HPDE6-E6E7 (cell line): Measurements from ENCODE around the gene PIMREG.

ENCODE experiments used
- DNase-seq: peaks from one replicate; pipeline ENCODE4 v3.0.0; 2011; ENCODE audit warnings: missing footprints; ENCODE audit errors: extremely low spot score

The PIMREG gene, protein sequence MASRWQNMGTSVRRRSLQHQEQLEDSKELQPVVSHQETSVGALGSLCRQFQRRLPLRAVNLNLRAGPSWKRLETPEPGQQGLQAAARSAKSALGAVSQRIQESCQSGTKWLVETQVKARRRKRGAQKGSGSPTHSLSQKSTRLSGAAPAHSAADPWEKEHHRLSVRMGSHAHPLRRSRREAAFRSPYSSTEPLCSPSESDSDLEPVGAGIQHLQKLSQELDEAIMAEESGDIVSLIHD

DNA sequence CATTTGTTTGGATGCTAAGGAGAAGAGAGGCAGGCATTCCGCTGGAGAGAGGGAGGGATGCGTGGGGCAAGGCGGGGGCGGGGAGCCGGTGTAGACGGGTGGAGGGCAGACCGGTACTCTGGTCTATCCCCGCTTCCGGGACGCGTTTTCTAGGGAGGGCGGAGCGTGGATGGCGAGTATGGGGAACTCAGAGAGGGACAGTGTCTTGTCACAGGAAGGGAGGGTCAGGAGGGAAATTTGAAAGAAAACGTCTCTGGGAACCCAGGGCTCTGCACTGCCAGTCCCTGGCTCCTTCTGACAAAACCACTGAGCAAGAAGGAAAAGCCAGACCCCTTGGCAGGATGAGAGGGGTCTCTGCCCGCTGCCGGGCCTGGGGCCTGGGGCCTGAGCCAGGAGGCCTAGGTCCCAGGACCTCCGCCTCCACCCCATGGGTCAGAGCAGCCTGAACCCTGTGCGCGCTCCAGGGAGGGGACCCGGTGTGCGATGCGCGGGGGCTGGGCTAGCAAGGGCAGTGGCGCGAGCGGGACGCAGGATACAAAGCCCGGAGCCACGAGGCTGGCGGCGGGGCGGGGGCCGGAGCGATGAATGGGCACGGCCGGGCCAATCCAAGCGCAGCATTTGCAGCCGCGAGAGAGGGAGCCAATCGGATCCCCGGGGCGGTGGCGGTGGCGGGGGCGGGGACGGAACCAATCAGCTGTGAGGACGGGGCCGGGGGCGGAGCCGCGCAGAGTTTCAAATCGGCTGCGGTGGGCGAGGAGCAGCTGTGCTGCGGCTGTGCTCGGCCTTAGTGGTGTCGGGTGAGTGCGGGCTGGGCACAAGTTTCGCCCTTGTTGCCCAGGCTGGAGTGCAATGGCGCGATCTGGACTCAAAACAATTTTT is at the start of gene PIMREG:
Gene PIMREG, plus strand, starts transcription at position 764 of the 879 bp plus-strand sequence. CDS start 656 bp downstream, outside the sequence.
- DNase-seq = peak; percentile 95

DNA sequence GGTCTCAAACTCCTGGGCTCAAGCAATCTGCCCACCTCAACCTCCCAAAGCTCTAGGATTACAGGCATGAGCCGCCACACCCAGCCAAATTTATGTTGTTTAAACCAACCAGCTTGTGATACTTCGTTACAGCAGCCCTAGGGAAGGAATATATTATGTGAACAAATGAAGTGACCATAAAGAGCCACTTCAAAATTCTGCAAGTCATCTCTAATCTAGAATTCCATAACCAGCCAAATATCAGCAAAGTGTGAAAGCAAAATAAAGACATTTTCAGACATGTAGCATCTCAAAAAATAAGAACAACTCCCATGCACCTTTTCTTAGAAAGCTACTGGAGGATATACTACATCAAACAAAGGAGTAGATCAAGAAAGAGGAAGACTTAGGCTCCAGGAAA is 45.3 kb upstream of the PIMREG start:
- DNase-seq = no peak

DNA sequence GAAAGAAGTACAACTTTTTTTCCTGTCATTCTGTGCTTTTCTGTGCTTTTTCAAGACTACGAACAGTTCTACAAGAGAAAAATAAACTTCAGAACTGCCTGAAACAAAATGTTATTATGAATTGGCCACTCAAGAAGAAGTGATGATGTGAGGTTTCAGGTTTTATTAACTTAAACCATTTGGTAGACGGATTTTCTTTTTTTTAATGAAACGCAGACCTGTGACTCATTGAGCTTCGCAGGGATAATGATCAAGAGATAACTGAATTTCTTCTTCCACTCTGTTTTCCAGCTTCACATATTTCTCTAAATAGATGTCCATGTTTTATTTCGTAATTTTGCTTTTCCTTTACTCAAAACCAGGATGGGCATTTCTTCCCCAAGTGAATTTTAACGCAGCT is 42.0 kb upstream of the PIMREG start:
- no peak for DNase-seq

DNA sequence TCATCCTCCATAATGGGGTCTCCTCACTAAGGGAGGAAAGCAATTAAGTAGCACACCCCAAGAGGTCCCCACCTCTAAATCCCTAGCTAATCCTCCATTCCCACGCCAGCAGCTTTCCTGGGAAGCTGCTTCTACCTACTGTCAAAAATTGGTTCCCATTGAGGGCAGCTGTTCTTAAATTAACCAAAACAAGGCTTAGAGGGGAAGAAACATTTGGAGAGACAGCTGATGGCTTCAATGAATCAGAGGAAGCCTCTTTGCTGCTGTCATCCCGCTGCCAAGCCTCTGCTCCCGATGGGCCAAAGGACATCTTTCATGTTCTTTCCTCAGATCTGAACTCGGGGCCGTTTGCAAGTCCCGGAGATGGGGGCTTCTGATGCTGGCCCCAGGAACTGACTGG is 36.0 kb upstream of the PIMREG start:
- no peak for DNase-seq

DNA sequence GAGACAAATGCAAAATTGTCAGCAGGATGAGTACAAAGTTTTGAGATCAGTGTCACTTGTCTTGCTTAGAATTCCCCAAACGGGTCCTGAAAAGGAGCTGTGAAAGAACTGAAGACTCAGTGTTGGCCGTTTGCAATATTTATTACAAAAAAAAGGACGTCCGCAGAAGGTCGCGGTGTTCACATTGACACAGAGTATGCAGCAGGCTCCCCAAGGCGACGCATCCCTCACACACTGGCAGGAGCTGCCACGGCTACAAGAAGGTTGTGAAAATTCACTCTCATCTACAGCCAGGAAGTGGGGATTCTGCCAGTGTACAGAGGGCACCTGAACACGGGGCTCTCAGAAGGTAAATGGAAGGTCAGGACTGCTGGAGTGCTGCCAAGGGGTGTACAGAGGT is 35.5 kb upstream of the PIMREG start:
- DNase-seq = no peak

DNA sequence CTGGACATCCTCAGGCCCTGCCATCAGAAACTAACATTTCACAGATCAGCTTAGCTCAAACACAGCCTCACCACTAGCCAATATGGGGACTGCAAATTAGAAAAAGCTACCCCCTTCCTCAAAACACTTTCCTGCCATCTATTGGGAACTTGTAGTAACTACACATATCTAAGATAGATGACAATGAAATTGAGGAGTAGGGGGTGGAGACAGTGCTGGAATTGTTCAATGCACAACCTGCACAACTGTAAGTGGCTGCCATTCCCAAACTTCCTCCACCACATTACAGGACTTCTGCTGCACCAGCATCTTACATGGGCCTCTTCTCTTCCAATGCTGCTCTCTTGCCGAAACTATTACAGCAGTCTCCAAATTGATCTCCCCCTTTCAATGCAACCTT is 31.2 kb upstream of the PIMREG start:
- peak; percentile 61 for DNase-seq

DNA sequence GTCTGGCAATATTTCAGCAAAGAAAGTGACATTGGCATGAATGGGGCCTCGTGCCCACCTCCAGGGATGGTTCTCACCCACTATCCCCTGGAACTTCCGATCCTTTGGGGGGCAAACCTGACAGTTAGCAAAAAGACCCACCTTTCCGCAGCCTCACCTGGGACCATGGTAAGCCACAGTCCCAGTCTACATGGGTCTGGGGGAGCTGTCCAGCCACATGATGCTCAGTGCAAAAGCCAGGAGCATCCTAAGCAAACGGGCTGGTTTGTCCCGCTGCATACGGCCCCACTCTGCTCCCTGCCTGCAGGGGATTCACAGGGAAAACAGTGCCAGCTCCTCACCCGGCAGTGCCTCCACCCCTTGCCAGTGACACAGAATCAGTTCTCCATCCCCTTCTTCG is 28.6 kb upstream of the PIMREG start:
- DNase-seq = no peak

DNA sequence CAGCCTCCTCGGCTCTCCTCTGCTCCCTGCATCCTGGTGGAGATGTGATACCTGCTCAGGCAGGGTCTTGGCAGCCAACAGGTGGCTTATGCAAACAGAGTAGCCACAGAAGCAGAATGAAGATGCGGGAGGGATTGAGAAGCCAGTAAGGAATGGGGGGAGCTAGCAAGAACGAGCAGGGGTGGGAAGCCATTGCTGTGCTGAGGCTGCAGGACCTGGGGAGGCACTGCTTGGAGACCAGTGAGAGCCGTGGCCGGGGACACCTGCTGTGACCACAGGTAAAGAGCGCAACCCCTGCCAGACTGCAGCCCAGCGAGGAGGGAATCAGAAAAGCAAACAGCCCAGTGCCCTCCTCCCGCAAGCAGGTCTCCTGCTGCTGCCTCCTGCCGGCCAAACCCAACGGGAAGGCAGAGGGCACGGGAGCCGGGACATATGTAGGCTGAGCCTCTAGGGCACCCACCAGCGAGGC is 24.0 kb upstream of the PIMREG start:
- DNase-seq = no peak

DNA sequence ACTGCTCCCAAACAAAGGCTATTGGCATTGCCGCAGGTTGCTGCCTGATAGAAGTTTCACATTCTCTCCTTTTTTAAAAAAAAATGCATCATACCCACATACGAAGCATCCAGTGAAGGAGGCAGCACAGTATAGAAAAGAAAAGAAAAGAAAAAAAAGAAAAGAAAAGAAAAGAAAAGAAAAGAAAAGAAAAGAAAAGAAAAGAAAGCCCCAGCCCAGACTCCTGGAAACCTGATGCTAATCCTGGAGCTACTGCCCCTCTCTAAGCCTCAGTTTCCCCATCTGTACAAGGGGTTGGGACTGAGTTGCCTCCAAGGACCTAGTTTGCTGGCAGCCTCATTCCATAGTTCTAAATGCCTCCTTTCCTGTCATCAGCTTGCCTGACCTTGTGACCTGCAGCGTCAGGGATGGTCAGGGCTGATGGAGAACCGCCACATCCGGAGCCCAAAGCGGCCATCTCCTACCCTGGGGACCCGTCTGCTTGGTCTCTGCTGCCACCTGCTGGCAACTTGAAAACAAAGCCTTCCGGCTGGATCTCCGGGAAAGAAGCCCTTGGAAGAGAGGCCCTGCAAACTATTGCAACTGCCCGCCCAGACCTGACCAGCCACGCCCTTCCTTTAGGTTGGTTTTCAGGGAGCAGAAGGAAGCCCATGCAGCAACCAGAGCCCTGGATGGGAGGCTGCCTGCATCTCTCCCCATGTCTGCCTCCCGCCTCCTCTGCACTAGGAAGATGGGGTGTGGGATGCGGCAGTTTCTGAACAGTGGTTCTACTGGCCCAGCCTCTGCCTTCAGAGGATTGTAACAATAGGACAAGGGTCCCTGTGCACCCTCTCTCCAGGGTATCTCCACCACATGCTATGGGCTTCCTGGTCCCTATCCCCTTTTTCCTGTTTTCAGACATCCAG is 22.3 kb upstream of the PIMREG start:
- peak; percentile 73 for DNase-seq

DNA sequence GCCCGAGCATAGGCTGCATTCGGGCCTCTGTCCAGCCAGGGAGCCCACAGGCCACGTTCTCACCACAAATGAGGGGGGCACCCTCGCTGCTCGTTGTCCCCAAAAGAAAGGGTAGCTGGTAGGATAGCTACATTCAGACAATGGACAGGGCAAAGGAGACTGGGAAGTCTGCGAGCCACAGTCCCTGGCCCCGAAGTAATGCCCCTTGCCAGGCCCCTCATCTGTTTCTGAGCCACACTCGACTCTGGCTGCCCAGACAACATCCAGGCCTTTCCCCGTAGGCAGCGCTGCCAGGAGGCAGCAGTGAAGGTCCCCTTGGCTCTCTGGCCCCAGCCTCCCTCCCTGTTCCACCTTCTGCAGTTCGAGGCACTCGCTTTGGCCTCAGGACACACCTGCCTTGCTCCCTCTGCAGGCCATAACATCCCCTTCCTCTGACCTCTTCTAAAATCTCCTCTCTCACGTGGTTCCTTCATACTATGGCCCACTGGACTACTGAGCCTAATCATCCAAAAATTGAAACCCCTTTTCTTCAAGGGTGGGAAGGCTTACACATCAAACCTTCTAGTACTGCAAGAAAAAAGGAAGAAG is 21.5 kb upstream of the PIMREG start:
- DNase-seq = no peak

DNA sequence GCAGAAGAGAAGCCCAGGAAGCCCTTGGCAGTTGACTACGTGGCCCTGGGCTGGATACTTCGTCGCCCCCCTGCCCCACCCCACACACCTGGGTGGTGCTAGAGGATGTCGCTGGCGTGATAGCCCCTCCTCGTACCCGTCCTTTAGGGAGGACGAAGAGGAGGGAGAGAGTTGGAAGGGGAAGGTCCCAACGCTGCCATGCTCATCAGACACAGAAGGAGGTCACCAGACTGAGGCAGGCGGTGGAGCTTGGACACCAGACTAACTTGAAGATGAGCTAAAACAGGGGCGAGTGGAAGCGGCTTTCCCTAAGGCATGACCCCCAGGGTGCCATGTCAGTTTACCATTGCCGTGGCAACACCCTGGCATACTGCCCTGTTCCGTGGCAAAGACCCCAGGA is 20.3 kb upstream of the PIMREG start:
- no peak for DNase-seq

DNA sequence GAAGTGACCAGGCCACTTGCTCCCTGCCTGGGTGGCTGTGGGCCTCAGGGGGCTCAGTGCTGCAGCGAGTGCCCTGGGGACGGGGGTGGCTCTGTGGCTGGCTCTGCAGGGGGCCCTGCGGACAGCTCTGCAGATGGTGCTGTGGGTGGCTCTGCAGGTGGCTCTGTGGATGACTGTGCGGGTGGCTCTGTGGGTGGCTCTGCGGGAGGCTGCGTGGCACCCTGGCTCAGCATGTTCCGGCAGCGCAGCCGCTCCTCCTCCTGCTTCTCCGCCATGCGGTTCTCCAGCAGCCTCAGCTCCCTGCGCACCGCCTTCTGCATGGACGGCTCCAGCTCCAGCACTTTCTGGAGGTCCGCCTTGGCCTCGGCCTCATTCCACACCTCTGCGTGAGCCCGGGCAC is 18.8 kb upstream of the PIMREG start:
- DNase-seq = no peak

DNA sequence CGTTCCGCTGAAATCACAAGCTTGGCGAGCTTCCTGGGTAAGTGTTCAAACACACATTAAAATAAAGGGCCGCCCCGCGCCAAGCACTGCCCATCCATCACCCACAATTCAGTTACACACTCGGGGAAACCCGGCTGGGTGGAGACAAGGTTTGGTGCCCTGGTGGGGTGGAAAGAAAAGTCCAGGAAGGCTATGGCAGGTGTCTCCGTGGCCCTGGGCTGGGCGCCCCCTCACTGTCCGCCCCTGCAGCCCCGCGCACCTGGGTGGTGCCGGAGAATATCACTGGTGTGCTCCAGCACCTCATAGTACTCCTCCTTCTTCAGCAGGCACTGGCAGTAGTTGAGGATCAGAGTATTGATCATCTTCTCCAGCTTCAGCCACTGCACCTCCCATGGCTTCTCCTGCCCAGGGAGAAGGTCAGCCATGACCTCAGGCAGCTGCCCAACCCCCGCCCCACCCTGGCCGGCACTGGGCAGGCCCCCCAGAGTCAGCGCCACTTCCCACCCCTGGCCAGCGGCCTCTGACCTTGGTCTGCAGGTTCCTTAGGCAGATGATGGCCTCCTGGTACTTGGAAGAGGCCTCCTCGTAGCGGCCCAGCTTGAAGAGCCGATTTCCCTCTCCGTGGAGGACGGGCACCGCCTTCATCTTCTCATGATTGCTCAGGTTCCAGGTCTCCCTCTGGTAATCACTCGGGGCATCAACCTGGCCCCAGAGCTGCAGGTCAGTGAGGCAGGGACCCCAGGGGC is 17.7 kb upstream of the PIMREG start:
- DNase-seq = no peak

DNA sequence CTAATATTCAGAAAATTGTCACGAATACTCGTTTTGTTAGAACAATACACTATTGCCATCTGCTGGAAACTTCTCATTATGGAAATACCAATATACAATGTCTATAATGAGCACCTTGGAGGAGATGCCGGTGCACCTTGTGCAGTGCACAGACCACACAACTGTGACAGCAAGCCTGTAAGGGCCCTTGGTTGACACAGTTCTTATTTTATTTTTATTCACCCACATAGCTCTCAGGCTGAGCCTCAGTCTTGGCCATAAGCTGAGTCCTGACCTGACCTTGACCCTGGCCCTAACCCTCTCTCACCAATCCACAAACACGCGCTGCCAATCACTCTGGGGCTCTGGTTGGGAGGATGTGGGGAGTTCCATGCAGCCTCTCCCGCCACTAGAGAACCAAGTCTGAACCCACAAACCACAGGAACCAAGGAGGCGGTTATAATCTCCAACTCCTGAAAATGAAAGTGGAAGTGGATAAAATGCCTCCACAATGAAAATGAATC is 16.9 kb upstream of the PIMREG start:
- no peak for DNase-seq

DNA sequence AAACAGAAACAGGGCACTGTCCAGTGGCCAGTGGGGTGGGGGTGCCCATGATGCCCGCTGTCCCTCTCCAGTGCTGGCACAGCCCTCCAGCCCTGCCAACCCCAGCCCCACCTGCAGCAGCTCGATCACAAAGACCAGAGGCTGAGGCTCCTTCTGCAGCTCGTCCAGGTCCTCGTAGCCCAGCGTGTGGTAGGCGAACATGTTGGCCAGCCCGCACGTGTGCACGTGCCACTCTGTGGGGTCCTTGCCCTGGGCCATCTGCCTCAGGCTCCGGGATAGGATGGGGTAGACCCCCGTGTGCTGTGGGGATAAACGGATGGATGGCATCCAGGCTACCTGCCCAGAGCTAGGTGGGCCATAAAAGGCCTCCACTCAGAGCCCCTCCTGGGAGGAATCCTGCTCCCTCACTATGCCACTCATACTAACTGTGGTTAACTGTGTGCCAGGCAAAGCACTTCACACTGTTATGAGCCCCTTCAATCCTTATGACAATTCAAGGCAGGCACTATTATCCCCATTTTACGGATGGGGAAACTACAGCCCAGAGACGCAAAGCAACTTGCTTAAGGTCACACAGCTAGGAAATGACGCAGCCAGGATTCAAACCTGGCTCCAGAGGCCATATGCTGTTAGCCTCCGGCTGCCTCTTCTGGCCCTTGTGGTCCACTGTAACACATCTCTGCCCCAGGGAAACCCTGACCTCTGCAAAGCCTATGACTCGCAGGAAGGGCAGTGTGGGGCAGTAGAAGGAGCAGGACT is 15.9 kb upstream of the PIMREG start:
- DNase-seq = no peak

DNA sequence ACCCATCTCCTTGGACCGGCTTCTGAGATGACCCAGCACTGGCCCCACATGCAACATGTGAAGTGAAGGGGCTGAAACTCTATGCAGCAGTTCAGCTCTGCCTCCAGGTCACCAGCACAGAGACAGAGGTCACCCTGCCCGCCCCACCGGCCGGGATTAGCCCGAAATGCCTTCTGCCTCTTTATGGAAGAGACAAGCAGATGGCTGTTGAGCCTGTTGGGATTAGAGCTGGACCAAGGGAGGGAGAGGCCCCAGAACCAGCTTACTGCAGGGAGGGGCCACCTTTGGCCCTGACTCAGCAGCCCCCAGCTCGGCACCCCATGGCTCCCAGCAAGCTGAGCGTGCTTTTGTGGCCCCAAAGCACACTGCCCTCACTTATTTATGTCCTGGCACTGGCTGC is 15.0 kb upstream of the PIMREG start:
- no peak for DNase-seq

DNA sequence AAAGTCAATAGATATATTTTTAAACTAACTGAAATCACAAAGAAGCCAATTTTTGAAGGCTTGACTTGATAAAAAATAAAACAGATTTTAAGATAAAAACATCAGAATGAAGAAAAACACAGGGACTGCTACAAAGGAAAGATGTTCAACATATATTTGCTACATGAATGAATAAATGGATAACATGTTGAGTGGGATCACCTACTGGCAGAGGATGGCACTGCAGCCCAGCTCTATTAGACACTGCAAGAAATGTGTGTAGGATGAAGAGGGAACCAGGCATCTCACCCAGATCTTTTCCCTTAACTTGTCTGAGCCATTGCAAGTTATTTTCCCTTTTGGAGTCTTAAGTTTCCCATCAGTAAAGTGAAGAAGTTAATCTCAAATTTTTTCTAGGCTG is 13.5 kb upstream of the PIMREG start:
- no peak for DNase-seq

DNA sequence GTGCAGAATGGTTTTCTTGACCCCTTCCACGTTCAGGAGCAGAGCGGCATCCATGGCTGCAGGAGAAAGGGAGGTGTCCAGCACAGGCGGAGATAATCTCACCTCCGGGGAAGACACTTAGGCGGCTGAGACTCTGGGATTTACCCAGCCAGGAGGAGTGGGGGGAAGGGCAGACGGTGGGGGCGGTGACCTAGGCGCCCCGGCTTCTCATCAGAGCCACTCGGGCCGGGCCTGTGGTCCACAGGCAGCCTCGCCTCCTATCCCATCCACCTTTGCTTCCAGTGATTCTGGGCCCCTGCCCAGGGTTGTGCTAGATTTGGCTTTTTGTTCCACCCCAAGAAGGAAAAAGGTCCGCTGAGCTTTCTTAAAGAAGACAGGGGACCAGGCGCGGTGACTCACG is 9.2 kb upstream of the PIMREG start, which contains the start of gene AIPL1:
Gene AIPL1, minus strand, starts transcription at position 71 of the 400 bp plus-strand sequence. Its CDS starts 17 bp downstream, at position 54.
- no peak for DNase-seq

DNA sequence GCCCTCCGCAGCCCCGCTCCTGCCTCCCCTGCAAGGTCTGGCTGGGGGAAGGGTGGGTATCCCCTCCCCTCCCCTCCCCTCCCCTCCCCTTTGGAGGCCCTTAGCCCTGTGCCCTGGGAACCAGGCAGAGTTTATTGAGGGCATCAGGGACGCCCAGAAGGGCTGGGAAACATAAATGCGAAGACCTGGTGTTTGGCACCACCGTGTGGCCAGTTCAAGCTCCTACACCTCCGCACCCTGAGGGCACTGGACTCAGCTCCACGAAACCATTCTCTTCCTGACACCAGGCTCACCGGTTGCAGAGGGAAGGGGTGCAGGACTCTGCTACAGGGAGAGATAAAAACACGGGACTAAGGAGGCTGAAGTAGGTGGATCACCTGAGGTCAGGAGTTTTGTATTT is 8.3 kb upstream of the PIMREG start:
- peak; percentile 80 for DNase-seq

DNA sequence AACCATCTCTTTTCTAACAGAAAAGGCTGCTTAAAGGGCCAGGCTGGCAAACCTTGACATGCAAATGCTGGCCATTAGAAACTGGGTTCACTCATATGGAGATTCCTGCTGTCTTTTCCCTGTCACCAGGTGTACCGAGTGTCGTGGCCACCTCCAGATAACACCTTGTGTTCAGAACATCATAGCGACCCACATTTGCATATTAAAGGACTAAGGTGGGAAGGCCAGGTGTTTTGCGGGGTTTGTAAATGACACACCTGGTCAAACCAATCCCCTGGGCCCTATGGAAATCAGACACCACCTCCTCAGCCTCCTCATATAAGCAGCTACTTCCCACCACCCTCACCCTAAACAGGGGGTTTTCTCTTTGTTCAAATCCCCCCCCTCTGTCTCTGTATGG is 6.8 kb upstream of the PIMREG start:
- DNase-seq = no peak
